CD4-positive, alpha-beta memory T cell (primary cell): ENCODE measurements around the gene FUNDC2. TPM values are rescaled to one million over a fixed set of nuclear protein-coding genes. Genes with fewer than 3 reads are reported as not detected.

Experiments
- polyA plus RNA-seq, 2 donors: library from polyadenylated mRNA; unstranded; fragments of 300-500 nt; fragmentation: Illumina TruSeq; gene quantifications; one replicate each; pipeline ENCODE4 v1.2.3, GENCODE V29; 2021
- total RNA-seq, 2 experiments: library from RNA; stranded (reverse); gene quantifications; one replicate each; pipeline ENCODE4 v1.2.3, GENCODE V29; 2021

The FUNDC2 gene
- total and polyA plus RNA-seq, 4 experiments from 2014 or later: 52.6 to 173 (median 105) TPM

Other genes starting within 250 kb of the FUNDC2 start
- 10 to 100 TPM; 11.1 to 12.6 TPM for gene MPP1, start 221.4 kb upstream of the FUNDC2 start, total RNA-seq
- gene MPP1, start 221.4 kb upstream of the FUNDC2 start, polyA plus RNA-seq: 10 to 100 TPM; 10.6 to 14.7 TPM
- gene SMIM9, start 192.2 kb upstream of the FUNDC2 start, total RNA-seq: not detected
- not detected for gene SMIM9, start 192.2 kb upstream of the FUNDC2 start, polyA plus RNA-seq
- gene F8A1, start 140.5 kb upstream of the FUNDC2 start, total RNA-seq: 10 to 100 TPM; 56.1 to 58.2 TPM
- gene F8A1, start 140.5 kb upstream of the FUNDC2 start, polyA plus RNA-seq: 10 to 100 TPM; 20.3 to 90.4 TPM
- gene F8, start 4.1 kb upstream of the FUNDC2 start, total RNA-seq: 1 to 10 TPM; 2.4 to 2.7 TPM
- gene F8, start 4.1 kb upstream of the FUNDC2 start, polyA plus RNA-seq: 1 to 10 TPM; 4.6 to 7.2 TPM
- 1 to 10 TPM; 6.1 to 7.0 TPM for gene CMC4, start 44.3 kb downstream of the FUNDC2 start, total RNA-seq
- 10 to 100 TPM; 23.0 to 25.3 TPM for gene CMC4, start 44.3 kb downstream of the FUNDC2 start, polyA plus RNA-seq
- gene MTCP1, start 44.3 kb downstream of the FUNDC2 start, total RNA-seq: 10 to 100 TPM; 21.8 to 24.2 TPM
- 10 to 100 TPM; 26.0 to 44.1 TPM for gene MTCP1, start 44.3 kb downstream of the FUNDC2 start, polyA plus RNA-seq
- 10 to 100 TPM; 19.2 to 19.7 TPM for gene BRCC3, start 44.7 kb downstream of the FUNDC2 start, total RNA-seq
- 10 to 100 TPM; 18.8 to 30.1 TPM for gene BRCC3, start 44.7 kb downstream of the FUNDC2 start, polyA plus RNA-seq
- 10 to 100 TPM; 30.8 to 33.9 TPM for gene VBP1, start 189.6 kb downstream of the FUNDC2 start, total RNA-seq
- 100 to 1,000 TPM in 1 of 2 donors, 10 to 100 TPM in 1; 82.8 to 112 TPM for gene VBP1, start 189.6 kb downstream of the FUNDC2 start, polyA plus RNA-seq
- gene RAB39B, start 237.6 kb downstream of the FUNDC2 start, total RNA-seq: 10 to 100 TPM; 16.5 to 16.6 TPM
- 1 to 10 TPM; 2.5 to 7.9 TPM for gene RAB39B, start 237.6 kb downstream of the FUNDC2 start, polyA plus RNA-seq